B cell (primary cell): ENCODE results near the gene VKORC1L1. TPM values are rescaled to one million over a fixed set of nuclear protein-coding genes. Genes with fewer than 3 reads are reported as not detected.

Experiments used
- ATAC-seq: fragments of 200-7000 bp; cut with Tn5 transposase; one replicate; pipeline ENCODE4 v1.10.0; 2021; ENCODE audit warnings: low read depth, mild to moderate bottlenecking, moderate number of reproducible peaks, moderate library complexity
- CTCF ChIA-PET: fragments of 350-600 bp; sonication (Branson Sonifier 250); formaldehyde crosslinking; loops from one replicate; lab custom pipeline; 2021; ENCODE audit warnings: antibody characterized with exemption, inconsistent platforms; lab: Charles Lee
- POLR2A ChIA-PET: fragments of 350-600 bp; sonication (Branson Sonifier 250); formaldehyde crosslinking; loops from one replicate; lab custom pipeline; 2021; ENCODE audit warnings: antibody characterized with exemption; lab: Charles Lee
- DNase-seq: peaks from one replicate; pipeline ENCODE4 v3.0.0; 2013
- H2AFZ ChIP-seq: 2 replicates; pipeline ENCODE4 v1.6.1; 2012; ENCODE audit warnings: mild to moderate bottlenecking, low read depth, low read length; ENCODE audit not compliant: insufficient read depth, poor library complexity, severe bottlenecking
- H3K27ac ChIP-seq, 2 donors: 1 replicate in 1 of 2; 2 replicates in 1 of 2; pipeline ENCODE4 v1.5.1; 2012 to 2013; ENCODE audit warnings: low read length in 2 of 2, mild to moderate bottlenecking in 2 of 2, moderate library complexity in 1 of 2
- H3K27me3 ChIP-seq, 4 experiments: fragments of 200-600 bp in 1 of 4; sonication (generic) in 1 of 4; replicated peaks in 1 of 4; 1 replicate in 2 of 4; 2 replicates in 2 of 4; pipeline versions ENCODE4 v1.6.1 to v1.7.0; 2013 to 2016; ENCODE audit warnings: low read length in 3 of 4, mild to moderate bottlenecking in 2 of 4, mixed read lengths in 1 of 4, moderate library complexity in 1 of 4; ENCODE audit not compliant: insufficient read depth in 4 of 4, control insufficient read depth in 3 of 4; ENCODE audit errors: control extremely low read depth in 1 of 4
- H3K36me3 ChIP-seq, 2 experiments: replicated peaks in 1 of 2; 1 replicate in 1 of 2; 2 replicates in 1 of 2; pipeline versions ENCODE4 v1.6.1 to v1.7.1; 2013; ENCODE audit warnings: low read length in 1 of 2; ENCODE audit not compliant: insufficient read depth in 2 of 2, control insufficient read depth in 1 of 2; ENCODE audit errors: control extremely low read depth in 1 of 2, extremely low read depth in 1 of 2
- H3K4me1 ChIP-seq, 2 donors: fragments of 200-600 bp in 1 of 2; sonication (generic) in 1 of 2; 1 replicate in 1 of 2; 2 replicates in 1 of 2; pipeline versions ENCODE4 v1.5.1 to v1.6.1; 2013 to 2017; ENCODE audit warnings: low read length in 2 of 2; ENCODE audit not compliant: control insufficient read depth in 2 of 2, insufficient read depth in 2 of 2
- H3K4me2 ChIP-seq: replicated peaks from 2 replicates; pipeline ENCODE3; 2012; ENCODE audit warnings: mild to moderate bottlenecking, low read depth, low read length; ENCODE audit not compliant: poor library complexity, severe bottlenecking
- H3K4me3 ChIP-seq, 5 experiments: fragments of 200-600 bp in 1 of 5; sonication (generic) in 1 of 5; 1 replicate in 3 of 5; 2 replicates in 2 of 5; pipeline versions ENCODE4 v1.5.1 to v1.7.0; 2011 to 2016; ENCODE audit warnings: low read length in 4 of 5, mild to moderate bottlenecking in 4 of 5, low read depth in 2 of 5, control low read depth in 1 of 5, moderate library complexity in 1 of 5; ENCODE audit not compliant: insufficient read depth in 1 of 5; ENCODE audit errors: control extremely low read depth in 1 of 5, extremely low read depth in 1 of 5
- H3K79me2 ChIP-seq: fragments of 200-600 bp; sonication (generic); one replicate; pipeline ENCODE4 v1.6.0; 2016; ENCODE audit warnings: low read length; ENCODE audit not compliant: control insufficient read depth, insufficient read depth
- H3K9ac ChIP-seq: fragments of 200-600 bp; sonication (generic); 2 replicates; pipeline ENCODE4 v1.6.1; 2017; ENCODE audit warnings: mild to moderate bottlenecking, low read length, moderate library complexity
- H3K9me3 ChIP-seq, 3 donors: one replicate each; pipeline versions ENCODE4 v1.6.1 to v1.7.1; 2013; ENCODE audit warnings: low read length in 2 of 3; ENCODE audit not compliant: control insufficient read depth in 2 of 3, insufficient read depth in 1 of 3; ENCODE audit errors: control extremely low read depth in 1 of 3
- H4K20me1 ChIP-seq: 2 replicates; pipeline ENCODE4 v1.6.0; 2012; ENCODE audit warnings: mild to moderate bottlenecking, low read length; ENCODE audit not compliant: insufficient read depth, control insufficient read depth, poor library complexity, severe bottlenecking
- H3K27ac Mint-ChIP-seq: one replicate; pipeline ENCODE4 v1.8.0; 2021; ENCODE audit warnings: mixed read lengths
- H3K27me3 Mint-ChIP-seq: one replicate; pipeline ENCODE4 v1.8.0; 2021; ENCODE audit warnings: mixed read lengths
- H3K4me1 Mint-ChIP-seq: one replicate; pipeline ENCODE4 v1.8.0; 2021; ENCODE audit warnings: mixed read lengths
- H3K4me3 Mint-ChIP-seq: one replicate; pipeline ENCODE4 v1.8.0; 2021; ENCODE audit warnings: mixed read lengths
- H3K9me3 Mint-ChIP-seq: one replicate; pipeline ENCODE4 v1.8.0; 2022; ENCODE audit warnings: mixed read lengths; ENCODE audit not compliant: insufficient read depth
- CTCF ChIP-seq: fragments of 200-600 bp; IDR thresholded peaks from one replicate; pipeline ENCODE4 v1.8.0; 2022; ENCODE audit warnings: antibody characterized with exemption, mild to moderate bottlenecking
- EZH2 ChIP-seq: IDR thresholded peaks from 2 replicates; pipeline ENCODE4 v1.6.1; 2012; ENCODE audit warnings: borderline replicate concordance, low read depth, mild to moderate bottlenecking, moderate library complexity, low read length; ENCODE audit not compliant: insufficient read depth, poor library complexity, severe bottlenecking
- WGBS: methylation state at CpG from one replicate; pipeline ENCODE4 v1.1.5; 2013; ENCODE audit warnings: missing lambda C conversion rate; ENCODE audit not compliant: insufficient coverage; 5-methylcytosine and 5-hydroxymethylcytosine counted together
- intact Hi-C: fragments of 100-400 bp; cut with micrococcal nuclease; formaldehyde crosslinking; loops from one replicate; pipeline ENCODE4 v1.10.0; 2022
- polyA plus RNA-seq: library from polyadenylated mRNA; depleted of rRNA; stranded (reverse); fragments of >200 nt; gene quantifications from 2 replicates; pipeline ENCODE4 v1.2.3, GENCODE V29; 2012
- total RNA-seq, 2 donors: library from RNA; stranded (reverse); fragments of 120-200 nt in 1 of 2; gene quantifications; 1 replicate in 1 of 2; 2 replicates in 1 of 2; pipeline versions ENCODE4 v1.2.3 to v1.2.4, GENCODE V29; 2013 to 2022

The VKORC1L1 gene
- total and polyA plus RNA-seq, 2 donors (not counting 1 experiment from before 2014, with no cell fraction given) = 2.2 to 8.1 TPM

- Histone ChIP-seq H4K20me1 (peaks cover 11% of the 10 kb centered on the region), H3K9ac (no peak overlapping the region), H3K36me3 (peaks cover 0 to 12% of the 10 kb centered on the region in 2 experiments), H3K27me3 (no peaks in the 10 kb centered on the region), H3K27ac (no peak overlapping the region), H2AFZ (no peak overlapping the region), H3K9me3 (no peaks in the 10 kb centered on the region), H3K4me1 (peaks cover 14 to 26% of the 10 kb centered on the region in 2 donors), H3K79me2 (peaks cover 38% of the 10 kb centered on the region), H3K4me3 (no peak overlapping the region), H3K4me2 (peak overlapping the region; percentile 86)
- CTCF ChIA-PET = no interaction called here
- intact Hi-C loops = loop anchor here (5.0 kb wide), 3 partner anchors 612 to 1017 kb away; partner anchors contain the start of genes SBDS, TMEM248 and TYW1
- Mint-ChIP-seq H3K9me3 (no peaks in the 10 kb centered on the region), H3K4me1 (peaks cover 19% of the 10 kb centered on the region), H3K27ac (no peak overlapping the region), H3K27me3 (no peaks in the 10 kb centered on the region), H3K4me3 (peak overlapping the region; percentile 87)
- POLR2A ChIA-PET = no interaction called here
- no peak for DNase-seq
- 98% methylated on average over 22 of the region's 29 CpGs for whole genome bisulfite sequencing
- TF ChIP-seq CTCF (no peak), EZH2 (no peak)
- no peak for ATAC-seq
Observed at GRCh38 chr7:65979583-65980477, 107.0 kb downstream of the VKORC1L1 start.
